Fibroblast of villous mesenchyme (primary cell): ENCODE measurements around the gene GAS2L1. TPM values are rescaled to one million over a fixed set of nuclear protein-coding genes. Genes with fewer than 3 reads are reported as not detected.

Source experiments
- DNase-seq: peaks from one replicate; pipeline ENCODE4 v3.0.0-alpha.2; 2010; ENCODE audit warnings: low read depth
- H3K4me3 ChIP-seq: 2 replicates; pipeline ENCODE4 v1.5.1; 2011; ENCODE audit warnings: low read depth, mild to moderate bottlenecking, low read length
- CTCF ChIP-seq: IDR thresholded peaks from 2 replicates; pipeline ENCODE4 v1.5.1; 2012; ENCODE audit warnings: low read depth, mild to moderate bottlenecking, low read length; ENCODE audit not compliant: insufficient read depth
- total RNA-seq: library from RNA; depleted of rRNA; stranded (reverse); fragments of >200 nt; gene quantifications from 2 replicates; pipeline ENCODE4 v1.2.3, GENCODE V29; 2012

GAS2L1 gene
- total RNA-seq, 1 donor = 16.4 TPM

GRCh38 chr22:29346659-29347058 is 40.2 kb downstream of the GAS2L1 start:
- no peak for DNase-seq
- no peak for TF ChIP-seq CTCF
- H3K4me3 ChIP-seq = no peak overlapping the region

DNA sequence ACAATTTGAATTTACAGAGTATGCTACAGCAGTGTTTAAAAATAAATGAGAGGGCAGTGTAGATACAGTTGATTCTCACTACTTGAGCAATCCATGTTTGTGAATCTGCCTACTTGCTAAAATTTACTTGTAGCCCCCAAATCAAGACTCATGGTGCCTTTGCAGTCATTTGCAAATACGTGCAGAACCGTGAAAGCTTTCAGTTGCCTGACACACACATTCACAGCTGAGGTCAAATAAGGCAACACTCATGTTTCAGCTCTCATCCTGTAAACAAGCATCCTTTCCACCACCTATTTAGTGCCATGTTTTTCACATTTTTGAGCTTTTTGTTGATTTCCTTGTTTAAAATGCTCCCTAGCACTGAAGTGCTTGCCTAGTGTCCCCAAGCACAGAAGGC is 41.6 kb downstream of the GAS2L1 start:
- no peak for TF ChIP-seq CTCF
- H3K4me3 ChIP-seq = no peak overlapping the region
- DNase-seq = no peak

GRCh38 chr22:29348956-29349355 is 42.5 kb downstream of the GAS2L1 start:
- TF ChIP-seq CTCF = no peak
- H3K4me3 ChIP-seq = no peak overlapping the region
- no peak for DNase-seq

DNA sequence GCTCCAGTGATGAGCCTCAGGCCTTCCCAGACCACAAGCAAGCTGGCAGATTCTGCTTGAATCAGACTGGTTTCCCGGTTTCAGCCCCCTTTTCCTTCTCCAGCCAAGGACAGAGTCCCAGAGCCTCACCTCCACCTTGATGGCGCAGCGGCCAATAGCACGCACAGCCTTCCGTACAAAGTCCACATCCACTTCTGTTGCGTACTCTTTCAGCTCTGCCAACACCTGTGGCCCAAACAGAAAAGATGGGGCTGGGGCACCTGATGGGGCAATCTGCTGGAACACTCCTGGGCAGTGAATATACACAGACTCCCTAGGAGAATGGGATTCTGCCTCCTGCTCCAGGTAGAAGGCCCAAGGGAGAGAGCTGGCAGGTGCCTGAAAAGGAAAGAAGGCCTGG is 44.6 kb downstream of the GAS2L1 start:
- no peak overlapping the region for H3K4me3 ChIP-seq
- no peak for TF ChIP-seq CTCF
- no peak for DNase-seq

GRCh38 chr22:29351891-29352290 is 45.4 kb downstream of the GAS2L1 start:
- TF ChIP-seq CTCF = no peak
- no peak for DNase-seq
- no peak overlapping the region for H3K4me3 ChIP-seq

DNA sequence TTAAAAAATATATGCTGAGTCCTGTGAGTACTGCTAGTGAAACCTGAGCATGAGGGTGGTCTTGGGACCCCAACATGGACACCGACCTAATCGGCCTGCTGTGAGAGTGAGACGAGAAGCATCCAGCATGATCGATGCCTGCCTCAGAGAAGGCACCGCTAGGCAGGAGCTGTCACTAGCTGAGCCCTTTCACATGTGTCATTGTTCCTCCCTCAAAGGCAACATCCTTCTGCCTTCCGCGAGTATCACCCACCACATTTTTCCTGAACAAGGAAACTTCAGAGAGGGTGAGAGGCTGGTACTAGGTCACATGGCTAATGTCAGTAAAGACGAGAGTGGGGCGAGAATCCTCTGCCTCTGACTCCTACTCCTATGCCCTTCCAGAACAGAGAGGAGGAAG is 46.3 kb downstream of the GAS2L1 start:
- no peak for DNase-seq
- TF ChIP-seq CTCF = no peak
- H3K4me3 ChIP-seq = no peak overlapping the region

GRCh38 chr22:29353286-29353685 is 46.8 kb downstream of the GAS2L1 start:
- TF ChIP-seq CTCF = no peak
- DNase-seq = no peak
- H3K4me3 ChIP-seq = no peak overlapping the region
